Astrocyte (in vitro differentiated cells and primary cell): ENCODE data around the gene EXOC4. TPM values are rescaled to one million over a fixed set of nuclear protein-coding genes. Genes with fewer than 3 reads are reported as not detected.
A peak's percentile ranks its signal among the peaks of the same experiment; 100 is the strongest.

Experiments used
- DNase-seq: peaks from one replicate; pipeline ENCODE4 v3.0.0-alpha.2; 2010; ENCODE audit warnings: low read depth
- FAIRE-seq: peaks from 2 replicates; lab custom pipeline; 2011; peaks lifted over from hg19 to GRCh38; lab: Jason Lieb, UNC
- H2AFZ ChIP-seq: 2 replicates; pipeline ENCODE4 v1.6.0; 2012; ENCODE audit warnings: low read depth, low read length, inconsistent platforms
- H3K27ac ChIP-seq: 2 replicates; pipeline ENCODE4 v1.5.1; 2011; ENCODE audit warnings: low read depth, low read length, inconsistent platforms
- H3K27me3 ChIP-seq: 2 replicates; pipeline ENCODE4 v1.6.0; 2011; ENCODE audit warnings: low read length, inconsistent platforms; ENCODE audit not compliant: insufficient read depth
- H3K36me3 ChIP-seq: 2 replicates; pipeline ENCODE4 v1.5.1; 2011; ENCODE audit warnings: low read length, inconsistent platforms; ENCODE audit not compliant: insufficient read depth
- H3K4me1 ChIP-seq: 2 replicates; pipeline ENCODE4 v1.5.1; 2011; ENCODE audit warnings: low read length, inconsistent platforms; ENCODE audit not compliant: insufficient read depth
- H3K4me2 ChIP-seq: 2 replicates; pipeline ENCODE4 v1.6.0; 2012; ENCODE audit warnings: low read length, inconsistent platforms
- H3K4me3 ChIP-seq: 2 replicates; pipeline ENCODE4 v1.5.1; 2011; ENCODE audit warnings: low read depth, mild to moderate bottlenecking, low read length, inconsistent platforms; ENCODE audit not compliant: insufficient read depth
- H3K79me2 ChIP-seq: 2 replicates; pipeline ENCODE4 v1.6.0; 2012; ENCODE audit warnings: mild to moderate bottlenecking, low read length, inconsistent platforms; ENCODE audit not compliant: insufficient read depth
- H3K9ac ChIP-seq: 2 replicates; pipeline ENCODE4 v1.6.0; 2012; ENCODE audit warnings: mild to moderate bottlenecking, low read length, inconsistent platforms
- H3K9me3 ChIP-seq: 2 replicates; pipeline ENCODE4 v1.5.1; 2012; ENCODE audit warnings: low read depth, mild to moderate bottlenecking, low read length, inconsistent platforms; ENCODE audit not compliant: insufficient read depth
- H4K20me1 ChIP-seq: 2 replicates; pipeline ENCODE4 v1.6.0; 2012; ENCODE audit warnings: low read length, inconsistent platforms; ENCODE audit not compliant: insufficient read depth
- H3K27ac Mint-ChIP-seq: one replicate; pipeline ENCODE4 v1.8.0; 2021; ENCODE audit warnings: mild to moderate bottlenecking, mixed read lengths; ENCODE audit not compliant: unreplicated experiment
- H3K27me3 Mint-ChIP-seq: one replicate; pipeline ENCODE4 v1.8.0; 2021; ENCODE audit warnings: low read depth, mixed read lengths; ENCODE audit not compliant: unreplicated experiment
- H3K36me3 Mint-ChIP-seq: one replicate; pipeline ENCODE4 v1.8.0; 2021; ENCODE audit warnings: low read depth, mixed read lengths; ENCODE audit not compliant: unreplicated experiment
- H3K4me1 Mint-ChIP-seq: one replicate; pipeline ENCODE4 v1.8.0; 2021; ENCODE audit warnings: low read depth, mixed read lengths; ENCODE audit not compliant: unreplicated experiment
- H3K4me3 Mint-ChIP-seq: one replicate; pipeline ENCODE4 v1.8.0; 2021; ENCODE audit warnings: mild to moderate bottlenecking, moderate library complexity, mixed read lengths; ENCODE audit not compliant: unreplicated experiment
- H3K9me3 Mint-ChIP-seq: one replicate; pipeline ENCODE4 v1.8.0; 2021; ENCODE audit warnings: mild to moderate bottlenecking, mixed read lengths; ENCODE audit not compliant: unreplicated experiment
- EZH2 ChIP-seq: IDR thresholded peaks from 2 replicates; pipeline ENCODE4 v1.6.1; 2012; ENCODE audit warnings: mild to moderate bottlenecking, low read length, inconsistent platforms; ENCODE audit not compliant: insufficient read depth
- total RNA-seq: library from RNA; stranded (reverse); gene quantifications from 2 replicates; pipeline ENCODE4 v1.2.1, GENCODE V29; 2021
- TF ChIP-seq, protein P1 (sequence below): IDR thresholded peaks from 2 replicates; pipeline ENCODE4 v1.5.1; 2011; ENCODE audit warnings: low read depth, mild to moderate bottlenecking, inconsistent platforms, low read length, moderate library complexity; ENCODE audit not compliant: insufficient read depth

EXOC4 gene
- total RNA-seq, 1 donor from 2014 or later = 57.5 TPM

DNA sequence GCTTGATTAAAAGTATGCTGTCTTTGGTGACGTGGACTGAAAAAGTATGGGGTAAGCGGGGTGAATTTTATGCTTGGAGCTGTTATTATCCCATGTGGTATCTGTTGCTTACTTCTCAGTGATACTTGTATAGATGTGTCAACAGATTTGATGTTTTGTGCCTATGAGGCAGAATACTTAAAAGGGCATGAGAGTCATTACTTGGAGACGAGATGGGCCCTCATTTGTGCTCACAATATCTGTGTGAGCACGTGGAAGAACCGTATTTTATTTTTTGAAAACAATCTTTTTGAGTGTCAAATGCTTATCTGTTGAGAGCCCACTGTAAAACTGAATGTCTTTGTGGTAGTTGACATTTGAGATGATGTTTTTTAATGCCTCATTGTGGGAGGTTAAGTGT lies 281.9 kb downstream of the EXOC4 start:
- no peaks in the 10 kb centered on the region for H3K9me3 Mint-ChIP-seq
- no peak for FAIRE-seq

DNA sequence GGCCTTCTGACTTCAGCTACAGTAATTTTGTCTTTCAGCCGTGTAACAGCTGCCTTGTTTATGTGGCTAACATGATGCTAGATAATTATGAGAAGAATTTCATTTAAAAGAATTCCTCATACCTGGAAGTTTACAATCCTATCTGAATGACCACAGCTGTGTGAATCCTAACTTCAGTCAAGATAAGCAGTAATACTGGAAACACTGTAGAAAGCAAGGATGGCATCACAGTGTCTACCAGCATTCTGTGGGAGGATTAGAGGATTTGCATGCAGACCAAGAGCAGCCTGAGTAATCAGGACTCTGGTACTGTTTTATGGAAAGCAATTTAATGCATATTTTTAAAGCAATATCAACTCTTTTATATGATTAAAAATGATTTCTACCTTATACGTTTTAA lies 282.4 kb downstream of the EXOC4 start:
- H3K9me3 Mint-ChIP-seq = no peaks in the 10 kb centered on the region
- peaks cover 4% of the 10 kb centered on the region for H4K20me1 ChIP-seq
- no peaks in the 10 kb centered on the region for H3K27me3 ChIP-seq
- H3K4me2 ChIP-seq = no peak overlapping the region
- H3K4me3 ChIP-seq = no peak overlapping the region
- H3K27ac Mint-ChIP-seq = no peak overlapping the region
- H3K36me3 ChIP-seq = no peaks in the 10 kb centered on the region
- H2AFZ ChIP-seq = no peak overlapping the region
- FAIRE-seq (no peak), DNase-seq (peak; percentile 14)
- H3K9me3 ChIP-seq = no peaks in the 10 kb centered on the region
- H3K36me3 Mint-ChIP-seq = no peaks in the 10 kb centered on the region
- H3K79me2 ChIP-seq = no peaks in the 10 kb centered on the region
- TF ChIP-seq, protein P1, sequence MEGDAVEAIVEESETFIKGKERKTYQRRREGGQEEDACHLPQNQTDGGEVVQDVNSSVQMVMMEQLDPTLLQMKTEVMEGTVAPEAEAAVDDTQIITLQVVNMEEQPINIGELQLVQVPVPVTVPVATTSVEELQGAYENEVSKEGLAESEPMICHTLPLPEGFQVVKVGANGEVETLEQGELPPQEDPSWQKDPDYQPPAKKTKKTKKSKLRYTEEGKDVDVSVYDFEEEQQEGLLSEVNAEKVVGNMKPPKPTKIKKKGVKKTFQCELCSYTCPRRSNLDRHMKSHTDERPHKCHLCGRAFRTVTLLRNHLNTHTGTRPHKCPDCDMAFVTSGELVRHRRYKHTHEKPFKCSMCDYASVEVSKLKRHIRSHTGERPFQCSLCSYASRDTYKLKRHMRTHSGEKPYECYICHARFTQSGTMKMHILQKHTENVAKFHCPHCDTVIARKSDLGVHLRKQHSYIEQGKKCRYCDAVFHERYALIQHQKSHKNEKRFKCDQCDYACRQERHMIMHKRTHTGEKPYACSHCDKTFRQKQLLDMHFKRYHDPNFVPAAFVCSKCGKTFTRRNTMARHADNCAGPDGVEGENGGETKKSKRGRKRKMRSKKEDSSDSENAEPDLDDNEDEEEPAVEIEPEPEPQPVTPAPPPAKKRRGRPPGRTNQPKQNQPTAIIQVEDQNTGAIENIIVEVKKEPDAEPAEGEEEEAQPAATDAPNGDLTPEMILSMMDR = no peak
- TF ChIP-seq EZH2 = no peak
- H3K9ac ChIP-seq = no peak overlapping the region
- no peaks in the 10 kb centered on the region for H3K4me1 ChIP-seq
- peaks cover 9% of the 10 kb centered on the region for H3K4me1 Mint-ChIP-seq
- no peaks in the 10 kb centered on the region for H3K27me3 Mint-ChIP-seq
- H3K27ac ChIP-seq = no peak overlapping the region
- no peak overlapping the region for H3K4me3 Mint-ChIP-seq

More for the DNA sequence above, 281.9 kb downstream of the EXOC4 start:
- no peak overlapping the region for H3K4me2 ChIP-seq
- H3K36me3 ChIP-seq = no peaks in the 10 kb centered on the region
- Mint-ChIP-seq H3K4me3 (no peak overlapping the region), H3K27ac (no peak overlapping the region), H3K36me3 (no peaks in the 10 kb centered on the region), H3K27me3 (no peaks in the 10 kb centered on the region), H3K4me1 (peaks cover 9% of the 10 kb centered on the region)
- peaks cover 4% of the 10 kb centered on the region for H4K20me1 ChIP-seq
- H3K4me3 ChIP-seq = no peak overlapping the region
- H3K27ac ChIP-seq = no peak overlapping the region
- no peaks in the 10 kb centered on the region for H3K27me3 ChIP-seq
- no peak overlapping the region for H3K9ac ChIP-seq
- no peak for DNase-seq
- H3K79me2 ChIP-seq = no peaks in the 10 kb centered on the region
- H2AFZ ChIP-seq = no peak overlapping the region
- no peaks in the 10 kb centered on the region for H3K9me3 ChIP-seq
- no peaks in the 10 kb centered on the region for H3K4me1 ChIP-seq
- peak; percentile 21 for TF ChIP-seq EZH2
- TF ChIP-seq, protein P1 = no peak

DNA sequence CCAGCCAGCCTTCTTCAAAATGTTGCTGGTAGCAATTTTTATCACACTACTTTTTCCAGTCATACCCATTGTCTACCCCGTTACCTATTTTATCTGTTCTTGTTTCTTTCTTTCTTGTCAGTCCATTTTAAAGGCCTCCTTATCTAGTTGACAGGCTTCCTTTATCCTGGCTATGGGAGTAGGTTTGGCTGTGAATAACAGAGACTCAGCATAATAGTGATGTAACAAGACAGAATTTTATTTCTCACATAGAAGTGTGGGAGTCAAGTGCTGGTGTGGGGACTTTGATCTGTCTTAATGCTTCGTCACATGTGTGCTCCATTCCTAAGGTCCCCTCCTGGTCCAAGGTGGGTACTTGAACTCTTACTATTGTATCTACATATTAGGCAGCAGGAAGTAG lies 283.6 kb downstream of the EXOC4 start:
- Mint-ChIP-seq H3K4me3 (no peak overlapping the region), H3K4me1 (peaks cover 5% of the 10 kb centered on the region), H3K27ac (no peak overlapping the region), H3K9me3 (no peaks in the 10 kb centered on the region), H3K27me3 (no peaks in the 10 kb centered on the region), H3K36me3 (no peaks in the 10 kb centered on the region)
- Histone ChIP-seq H3K79me2 (no peaks in the 10 kb centered on the region), H3K4me3 (no peak overlapping the region), H2AFZ (no peak overlapping the region), H3K4me2 (no peak overlapping the region), H3K9ac (no peak overlapping the region), H4K20me1 (peaks cover 4% of the 10 kb centered on the region), H3K4me1 (no peaks in the 10 kb centered on the region), H3K36me3 (no peaks in the 10 kb centered on the region), H3K27ac (no peak overlapping the region), H3K27me3 (no peaks in the 10 kb centered on the region), H3K9me3 (no peaks in the 10 kb centered on the region)
- no peak for TF ChIP-seq EZH2
- TF ChIP-seq, protein P1 = no peak
- DNase-seq = no peak
- peak; percentile 5 for FAIRE-seq
